ENCODE data around the gene CHSY3.

DNA sequence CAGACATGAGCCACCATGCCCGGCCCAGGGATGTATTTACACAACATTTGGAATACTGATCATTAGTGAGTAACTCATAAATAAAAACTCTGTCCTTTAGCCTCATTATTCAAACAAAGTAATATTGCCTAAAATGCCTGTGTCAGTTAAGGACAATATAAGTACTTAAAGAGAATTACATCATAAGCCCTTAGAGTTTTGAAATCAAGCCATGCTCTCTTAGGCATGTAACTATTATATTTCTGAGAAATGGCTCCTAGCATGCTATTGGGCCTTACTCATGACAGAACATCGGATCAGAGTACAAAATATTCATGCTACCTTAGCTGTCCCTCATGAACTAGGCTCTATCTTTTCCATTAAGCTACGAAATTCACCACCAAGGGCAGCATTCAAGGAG, 309.3 kb downstream of the CHSY3 start:
- TF ChIP-seq ZNF274 (IDR thresholded peaks at IDR 0.05; ENCODE audit: low read depth, low read length) (no peak), YY1 (IDR thresholded peaks at IDR 0.05; ENCODE audit: insufficient read depth, insufficient read length) (no peak)

Measured in NT2/D1 (cell line).